Measurements from ENCODE around the gene PPP1R9A.

Gene PPP1R9A

GRCh38 chr7:95041031-95041430 lies 133.6 kb downstream of the PPP1R9A start:
- no peak for ATAC-seq

GRCh38 chr7:95045236-95045923 lies 138.0 kb downstream of the PPP1R9A start:
- ATAC-seq, result no peak

GRCh38 chr7:95046494-95047240 lies 139.3 kb downstream of the PPP1R9A start:
- ATAC-seq, result no peak

GRCh38 chr7:95047291-95047690 lies 139.9 kb downstream of the PPP1R9A start:
- ATAC-seq, result no peak

- no peak for ATAC-seq
Measured at GRCh38 chr7:95052566-95053094, 145.2 kb downstream of the PPP1R9A start.

GRCh38 chr7:95054386-95054785 lies 147.0 kb downstream of the PPP1R9A start:
- ATAC-seq, result no peak

- ATAC-seq, result no peak
Measured at GRCh38 chr7:95055295-95055694, 147.9 kb downstream of the PPP1R9A start.

- ATAC-seq, result no peak
Measured at GRCh38 chr7:95056107-95056739, 148.8 kb downstream of the PPP1R9A start.

- ATAC-seq, result no peak
Measured at GRCh38 chr7:95056901-95057300, 149.5 kb downstream of the PPP1R9A start.

GRCh38 chr7:95059842-95060313 lies 152.5 kb downstream of the PPP1R9A start:
- ATAC-seq, result no peak

GRCh38 chr7:95062901-95063300 lies 155.5 kb downstream of the PPP1R9A start:
- no peak for ATAC-seq

GRCh38 chr7:95066737-95067530 lies 159.5 kb downstream of the PPP1R9A start:
- no peak for ATAC-seq

GRCh38 chr7:95088536-95089215 lies 181.3 kb downstream of the PPP1R9A start:
- no peak for ATAC-seq

- no peak for ATAC-seq
Measured at GRCh38 chr7:95089414-95090315, 182.3 kb downstream of the PPP1R9A start.

GRCh38 chr7:95092324-95092723 lies 184.9 kb downstream of the PPP1R9A start:
- ATAC-seq, result no peak

- no peak for ATAC-seq
Measured at GRCh38 chr7:95095259-95095965, 188.0 kb downstream of the PPP1R9A start.

GRCh38 chr7:95095966-95096540 lies 188.7 kb downstream of the PPP1R9A start:
- ATAC-seq, result no peak

GRCh38 chr7:95097291-95097690 lies 189.9 kb downstream of the PPP1R9A start:
- no peak for ATAC-seq

- ATAC-seq, result no peak
Measured at GRCh38 chr7:95097851-95098250, 190.5 kb downstream of the PPP1R9A start.

GRCh38 chr7:95099106-95099505 lies 191.7 kb downstream of the PPP1R9A start:
- no peak for ATAC-seq

Data from activated CD4-positive, CD25-positive, alpha-beta regulatory T cell treated with anti-CD3 and anti-CD28 coated beads, Interleukin-2, amount 50 U/mL, for 24 hours (primary cell).